ENCODE results near the gene SAMD8.

DNA sequence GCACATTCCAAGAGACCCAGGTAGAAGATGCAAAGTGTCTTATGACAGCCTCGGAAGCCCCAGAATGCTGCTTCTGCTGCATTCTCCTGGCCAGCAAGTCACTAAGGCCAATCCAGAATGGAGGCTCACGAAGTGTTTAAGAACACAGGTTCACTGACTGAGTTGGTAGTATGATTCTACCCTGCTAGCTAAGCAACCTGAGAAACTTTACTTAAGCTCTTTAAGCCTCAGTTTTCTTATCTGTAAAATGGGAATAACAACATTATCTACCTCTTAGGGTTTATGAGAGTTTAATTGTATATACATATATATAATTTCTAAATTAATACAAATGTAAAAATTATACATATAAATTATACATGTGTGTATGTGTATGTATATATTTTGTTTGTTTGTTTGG, 22.8 kb upstream of the SAMD8 start:
- TF ChIP-seq GATA2 (IDR thresholded peaks at IDR 0.05; ENCODE audit: low read depth, low read length) (no peak), GATA3 (IDR thresholded peaks at IDR 0.05; ENCODE audit: low read depth, low read length) (no peak)
